Uterus (tissue), 2 donors: Measurements from ENCODE around the gene TANGO2.

Experiments
- CTCF ChIP-seq, 4 experiments: fragments of 200-600 bp in 2 of 4; fragments of 450-650 bp in 2 of 4; sonication (generic) in 2 of 4; IDR thresholded peaks; one replicate each; pipeline ENCODE4 v1.5.1; 2016 to 2019; ENCODE audit warnings: antibody characterized with exemption in 4 of 4, mild to moderate bottlenecking in 2 of 4, moderate library complexity in 1 of 4
- POLR2A ChIP-seq, 2 donors: fragments of 450-650 bp; IDR thresholded peaks; one replicate each; pipeline ENCODE4 v1.6.1; 2016; ENCODE audit warnings: antibody characterized with exemption in 2 of 2, mild to moderate bottlenecking in 1 of 2, moderate library complexity in 1 of 2

- TF ChIP-seq CTCF (IDR thresholded peaks at IDR 0.05) (no peak), POLR2A (IDR thresholded peaks at IDR 0.05) (no peak)
Observed at GRCh38 chr22:19991645-19992451, 29.1 kb upstream of the TANGO2 start.
